Bronchial epithelial cell (primary cell): Measurements from ENCODE around the gene FANCC. TPM values are rescaled to one million over a fixed set of nuclear protein-coding genes. Genes with fewer than 3 reads are reported as not detected.

Source experiments
- DNase-seq: peaks from one replicate; pipeline ENCODE4 v3.0.0-alpha.2; 2010; ENCODE audit warnings: low read depth
- FAIRE-seq: peaks from 2 replicates; lab custom pipeline; 2011; peaks lifted over from hg19 to GRCh38; lab: Jason Lieb, UNC
- H3K27me3 ChIP-seq: 2 replicates; pipeline ENCODE4 v1.5.1; 2011; ENCODE audit warnings: low read length; ENCODE audit not compliant: control insufficient read depth, insufficient read depth
- H3K36me3 ChIP-seq: 2 replicates; pipeline ENCODE4 v1.5.1; 2011; ENCODE audit warnings: low read length; ENCODE audit not compliant: control insufficient read depth, insufficient read depth
- H3K4me3 ChIP-seq: 2 replicates; pipeline ENCODE4 v1.5.1; 2011; ENCODE audit warnings: mild to moderate bottlenecking, low read depth, low read length, control low read depth
- total RNA-seq: library from RNA; depleted of rRNA; stranded (reverse); fragments of >200 nt; gene quantifications from 2 replicates; pipeline ENCODE4 v1.2.1, GENCODE V29; 2014
- TF ChIP-seq, protein P1 (sequence below): IDR thresholded peaks from 2 replicates; pipeline ENCODE4 v1.5.1; 2011; ENCODE audit warnings: mild to moderate bottlenecking, moderate library complexity, low read length, control low read depth, inconsistent platforms; ENCODE audit not compliant: insufficient read depth, severe bottlenecking

Gene FANCC
- total RNA-seq, 1 donor from 2014 or later, result 3.4 TPM

- H3K27me3 ChIP-seq, result no peaks in the 10 kb centered on the region
- TF ChIP-seq, protein P1, sequence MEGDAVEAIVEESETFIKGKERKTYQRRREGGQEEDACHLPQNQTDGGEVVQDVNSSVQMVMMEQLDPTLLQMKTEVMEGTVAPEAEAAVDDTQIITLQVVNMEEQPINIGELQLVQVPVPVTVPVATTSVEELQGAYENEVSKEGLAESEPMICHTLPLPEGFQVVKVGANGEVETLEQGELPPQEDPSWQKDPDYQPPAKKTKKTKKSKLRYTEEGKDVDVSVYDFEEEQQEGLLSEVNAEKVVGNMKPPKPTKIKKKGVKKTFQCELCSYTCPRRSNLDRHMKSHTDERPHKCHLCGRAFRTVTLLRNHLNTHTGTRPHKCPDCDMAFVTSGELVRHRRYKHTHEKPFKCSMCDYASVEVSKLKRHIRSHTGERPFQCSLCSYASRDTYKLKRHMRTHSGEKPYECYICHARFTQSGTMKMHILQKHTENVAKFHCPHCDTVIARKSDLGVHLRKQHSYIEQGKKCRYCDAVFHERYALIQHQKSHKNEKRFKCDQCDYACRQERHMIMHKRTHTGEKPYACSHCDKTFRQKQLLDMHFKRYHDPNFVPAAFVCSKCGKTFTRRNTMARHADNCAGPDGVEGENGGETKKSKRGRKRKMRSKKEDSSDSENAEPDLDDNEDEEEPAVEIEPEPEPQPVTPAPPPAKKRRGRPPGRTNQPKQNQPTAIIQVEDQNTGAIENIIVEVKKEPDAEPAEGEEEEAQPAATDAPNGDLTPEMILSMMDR, result no peak
- peak; percentile 18 for FAIRE-seq
- H3K36me3 ChIP-seq, result peaks cover 43% of the 10 kb centered on the region
- no peak overlapping the region for H3K4me3 ChIP-seq
- no peak for DNase-seq
Measured at GRCh38 chr9:95075700-95076099, 241.8 kb downstream of the FANCC start.

GRCh38 chr9:95074632-95075031 is 242.9 kb downstream of the FANCC start:
- FAIRE-seq (no peak), DNase-seq (no peak)
- Histone ChIP-seq H3K36me3 (peaks cover 45% of the 10 kb centered on the region), H3K4me3 (no peak overlapping the region), H3K27me3 (no peaks in the 10 kb centered on the region)
- TF ChIP-seq, protein P1, result no peak

DNA sequence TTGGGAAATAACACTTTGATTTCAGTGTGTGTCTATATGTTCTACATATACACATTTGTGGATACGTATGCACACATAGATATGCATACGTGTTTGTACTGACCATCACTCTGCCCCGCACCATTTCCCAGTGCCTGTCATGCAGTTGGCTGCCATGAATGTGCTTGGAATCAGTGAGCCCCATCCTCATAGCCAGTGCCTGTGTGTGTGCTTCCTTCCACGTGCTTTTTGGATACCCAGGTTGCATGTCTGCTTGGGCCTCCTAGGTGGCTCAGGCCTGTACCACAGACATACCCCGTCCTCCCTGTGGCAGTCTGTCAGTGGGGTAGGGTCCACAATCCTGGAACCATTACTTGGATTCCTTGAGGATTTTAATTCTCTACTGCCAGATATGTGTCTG is 243.6 kb downstream of the FANCC start:
- TF ChIP-seq, protein P1, result no peak
- DNase-seq, result no peak
- Histone ChIP-seq H3K27me3 (no peaks in the 10 kb centered on the region), H3K4me3 (no peak overlapping the region), H3K36me3 (peaks cover 50% of the 10 kb centered on the region)
- no peak for FAIRE-seq

- Histone ChIP-seq H3K36me3 (peaks cover 45% of the 10 kb centered on the region), H3K4me3 (no peak overlapping the region), H3K27me3 (no peaks in the 10 kb centered on the region)
- FAIRE-seq (no peak), DNase-seq (no peak)
- TF ChIP-seq, protein P1, result peak; percentile 30
Measured at GRCh38 chr9:95073042-95073607, 244.4 kb downstream of the FANCC start.

GRCh38 chr9:95071925-95072324 is 245.6 kb downstream of the FANCC start:
- Histone ChIP-seq H3K36me3 (peaks cover 39% of the 10 kb centered on the region), H3K4me3 (no peak overlapping the region), H3K27me3 (no peaks in the 10 kb centered on the region)
- FAIRE-seq (no peak), DNase-seq (no peak)
- TF ChIP-seq, protein P1, result no peak

- Histone ChIP-seq H3K27me3 (no peaks in the 10 kb centered on the region), H3K4me3 (no peak overlapping the region), H3K36me3 (peaks cover 39% of the 10 kb centered on the region)
- FAIRE-seq, result peak; percentile 72
- no peak for DNase-seq
- TF ChIP-seq, protein P1, result no peak
Measured at GRCh38 chr9:95071450-95071849, 246.1 kb downstream of the FANCC start.
